OCI-LY1 (cell line): ENCODE data around the gene MROH2A.

ENCODE experiments used
- H2AFZ ChIP-seq: fragments of 200-600 bp; sonication (generic), shearing (Covaris generic); 2 replicates; pipeline ENCODE4 v1.6.0; 2014; ENCODE audit warnings: antibody characterized with exemption, mild to moderate bottlenecking, low read length
- H3F3A ChIP-seq: fragments of 200-600 bp; sonication (generic), shearing (Covaris generic); 2 replicates; pipeline ENCODE4 v1.6.0; 2014; ENCODE audit warnings: mild to moderate bottlenecking, antibody characterized with exemption, low read length, moderate library complexity; ENCODE audit not compliant: insufficient read depth
- H3K27ac ChIP-seq: fragments of 200-600 bp; sonication (generic); 2 replicates; pipeline ENCODE4 v1.5.1; 2014; ENCODE audit warnings: low read length, mixed run types, mild to moderate bottlenecking, low read depth; ENCODE audit not compliant: poor library complexity, severe bottlenecking
- H3K27me3 ChIP-seq: fragments of 200-600 bp; sonication (generic); 2 replicates; pipeline ENCODE4 v1.6.0; 2014; ENCODE audit warnings: antibody characterized with exemption, mild to moderate bottlenecking, low read length, moderate library complexity; ENCODE audit not compliant: insufficient read depth
- H3K36me3 ChIP-seq: fragments of 200-600 bp; sonication (generic); 2 replicates; pipeline ENCODE4 v1.6.1; 2014; ENCODE audit warnings: mild to moderate bottlenecking, antibody characterized with exemption, low read length, moderate library complexity, mixed read lengths; ENCODE audit not compliant: insufficient read depth
- H3K4me1 ChIP-seq: fragments of 200-600 bp; sonication (generic); 2 replicates; pipeline ENCODE4 v1.5.1; 2014; ENCODE audit warnings: mild to moderate bottlenecking, low read length, moderate library complexity; ENCODE audit not compliant: insufficient read depth, severe bottlenecking
- H3K4me2 ChIP-seq: fragments of 200-600 bp; sonication (generic), shearing (Covaris generic); 2 replicates; pipeline ENCODE4 v1.6.1; 2014; ENCODE audit warnings: low read length
- H3K4me3 ChIP-seq: fragments of 200-600 bp; sonication (generic); 2 replicates; pipeline ENCODE4 v1.5.1; 2014; ENCODE audit warnings: low read length, low read depth, mild to moderate bottlenecking, mixed read lengths; ENCODE audit not compliant: poor library complexity, severe bottlenecking
- H3K79me2 ChIP-seq: fragments of 200-600 bp; shearing (Covaris generic); 2 replicates; pipeline ENCODE4 v1.6.1; 2016; ENCODE audit warnings: mixed run types, low read length, mixed read lengths; ENCODE audit not compliant: insufficient read depth
- H3K9ac ChIP-seq: fragments of 200-600 bp; sonication (generic), shearing (Covaris generic); 2 replicates; pipeline ENCODE4 v1.6.1; 2014; ENCODE audit warnings: mild to moderate bottlenecking, low read length, mixed read lengths
- H3K9me2 ChIP-seq: fragments of 200-600 bp; sonication (generic), shearing (Covaris generic); 2 replicates; pipeline ENCODE4 v1.6.1; 2014; ENCODE audit warnings: low read depth, mild to moderate bottlenecking, low read length, mixed read lengths
- H3K9me3 ChIP-seq: fragments of 200-600 bp; shearing (Covaris generic); 2 replicates; pipeline ENCODE4 v1.6.1; 2014; ENCODE audit warnings: low read length, mixed read lengths
- H4K20me1 ChIP-seq: fragments of 200-600 bp; sonication (generic), shearing (Covaris generic); 2 replicates; pipeline ENCODE4 v1.6.0; 2016; ENCODE audit warnings: mild to moderate bottlenecking, low read length; ENCODE audit not compliant: insufficient read depth
- EZH2 ChIP-seq: fragments of 200-600 bp; sonication (generic), shearing (Covaris generic); IDR thresholded peaks from 2 replicates; pipeline ENCODE4 v1.8.0; 2017; ENCODE audit warnings: borderline replicate concordance, mixed run types, mild to moderate bottlenecking, antibody characterized with exemption, low read length, moderate library complexity, mixed read lengths
- TF ChIP-seq, protein P1 (sequence below): fragments of 200-600 bp; sonication (generic), shearing (Covaris generic); IDR thresholded peaks from 2 replicates; pipeline ENCODE4 v1.5.1; 2017; ENCODE audit warnings: mild to moderate bottlenecking, antibody characterized with exemption, low read length, moderate library complexity, mixed read lengths

The MROH2A gene

GRCh38 chr2:233768076-233768475 is 10.1 kb upstream of the MROH2A start:
- H3K4me2 ChIP-seq: no peak overlapping the region
- H3K9me2 ChIP-seq: no peaks in the 10 kb centered on the region
- H3K27me3 ChIP-seq: no peaks in the 10 kb centered on the region
- TF ChIP-seq, protein P1, sequence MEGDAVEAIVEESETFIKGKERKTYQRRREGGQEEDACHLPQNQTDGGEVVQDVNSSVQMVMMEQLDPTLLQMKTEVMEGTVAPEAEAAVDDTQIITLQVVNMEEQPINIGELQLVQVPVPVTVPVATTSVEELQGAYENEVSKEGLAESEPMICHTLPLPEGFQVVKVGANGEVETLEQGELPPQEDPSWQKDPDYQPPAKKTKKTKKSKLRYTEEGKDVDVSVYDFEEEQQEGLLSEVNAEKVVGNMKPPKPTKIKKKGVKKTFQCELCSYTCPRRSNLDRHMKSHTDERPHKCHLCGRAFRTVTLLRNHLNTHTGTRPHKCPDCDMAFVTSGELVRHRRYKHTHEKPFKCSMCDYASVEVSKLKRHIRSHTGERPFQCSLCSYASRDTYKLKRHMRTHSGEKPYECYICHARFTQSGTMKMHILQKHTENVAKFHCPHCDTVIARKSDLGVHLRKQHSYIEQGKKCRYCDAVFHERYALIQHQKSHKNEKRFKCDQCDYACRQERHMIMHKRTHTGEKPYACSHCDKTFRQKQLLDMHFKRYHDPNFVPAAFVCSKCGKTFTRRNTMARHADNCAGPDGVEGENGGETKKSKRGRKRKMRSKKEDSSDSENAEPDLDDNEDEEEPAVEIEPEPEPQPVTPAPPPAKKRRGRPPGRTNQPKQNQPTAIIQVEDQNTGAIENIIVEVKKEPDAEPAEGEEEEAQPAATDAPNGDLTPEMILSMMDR: no peak
- TF ChIP-seq EZH2: no peak
- no peaks in the 10 kb centered on the region for H3F3A ChIP-seq
- H3K36me3 ChIP-seq: no peaks in the 10 kb centered on the region
- H3K27ac ChIP-seq: no peak overlapping the region
- no peak overlapping the region for H2AFZ ChIP-seq
- no peaks in the 10 kb centered on the region for H3K9me3 ChIP-seq
- H3K4me3 ChIP-seq: no peak overlapping the region
- H3K9ac ChIP-seq: no peak overlapping the region
- H3K4me1 ChIP-seq: no peaks in the 10 kb centered on the region
- H3K79me2 ChIP-seq: no peaks in the 10 kb centered on the region
- no peaks in the 10 kb centered on the region for H4K20me1 ChIP-seq

- no peak overlapping the region for H3K27ac ChIP-seq
- TF ChIP-seq EZH2: no peak
- TF ChIP-seq, protein P1: no peak
Measured at GRCh38 chr2:233769260-233769659, 8.9 kb upstream of the MROH2A start.

DNA sequence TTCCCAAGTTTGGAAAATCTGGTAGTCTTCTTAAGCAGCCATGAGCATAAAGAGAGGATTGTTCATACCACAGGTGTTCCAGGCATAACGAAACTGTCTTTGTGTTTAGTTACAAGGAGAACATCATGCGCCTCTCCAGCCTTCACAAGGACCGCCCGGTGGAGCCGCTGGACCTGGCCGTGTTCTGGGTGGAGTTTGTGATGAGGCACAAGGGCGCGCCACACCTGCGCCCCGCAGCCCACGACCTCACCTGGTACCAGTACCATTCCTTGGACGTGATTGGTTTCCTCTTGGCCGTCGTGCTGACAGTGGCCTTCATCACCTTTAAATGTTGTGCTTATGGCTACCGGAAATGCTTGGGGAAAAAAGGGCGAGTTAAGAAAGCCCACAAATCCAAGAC is 6.0 kb upstream of the MROH2A start:
- Histone ChIP-seq H3K27me3 (no peaks in the 10 kb centered on the region; the same call in 1 of the 2 replicates), H3K79me2 (no peaks in the 10 kb centered on the region), H2AFZ (no peak overlapping the region), H3K36me3 (no peaks in the 10 kb centered on the region), H3K9me3 (no peaks in the 10 kb centered on the region), H3K9me2 (no peaks in the 10 kb centered on the region), H3K27ac (no peak overlapping the region), H3K4me1 (no peaks in the 10 kb centered on the region), H3K9ac (no peak overlapping the region), H3K4me3 (no peak overlapping the region), H4K20me1 (no peaks in the 10 kb centered on the region), H3K4me2 (no peak overlapping the region), H3F3A (no peaks in the 10 kb centered on the region)
- no peak for TF ChIP-seq EZH2
- TF ChIP-seq, protein P1: no peak

More at GRCh38 chr2:233769260-233769659, 8.9 kb upstream of the MROH2A start:
- H3K4me3 ChIP-seq: no peak overlapping the region
- H3K4me2 ChIP-seq: no peak overlapping the region
- H2AFZ ChIP-seq: no peak overlapping the region
- H3K4me1 ChIP-seq: no peaks in the 10 kb centered on the region
- no peaks in the 10 kb centered on the region for H3K79me2 ChIP-seq
- no peak overlapping the region for H3K9ac ChIP-seq
- H3K27me3 ChIP-seq: no peaks in the 10 kb centered on the region; the same call in 1 of the 2 replicates
- no peaks in the 10 kb centered on the region for H3K9me2 ChIP-seq
- H4K20me1 ChIP-seq: no peaks in the 10 kb centered on the region
- H3K9me3 ChIP-seq: no peaks in the 10 kb centered on the region
- no peaks in the 10 kb centered on the region for H3K36me3 ChIP-seq
- no peaks in the 10 kb centered on the region for H3F3A ChIP-seq
